Memory B cell (primary cell): ENCODE results near the gene SPDEF.

ENCODE experiments used
- ATAC-seq: fragments of 150-1000 bp; cut with Tn5 transposase; 2 replicates; pipeline ENCODE4 v1.10.0; 2021; ENCODE audit warnings: low read depth, mild to moderate bottlenecking, moderate library complexity
- DNase-seq, 2 donors: peaks; one replicate each; pipeline ENCODE4 v3.0.0; 2022; ENCODE audit warnings: low spot score in 2 of 2
- H3K27ac Mint-ChIP-seq: one replicate; pipeline ENCODE4 v1.8.0; 2022; ENCODE audit warnings: mild to moderate bottlenecking, moderate library complexity, mixed read lengths
- H3K27me3 Mint-ChIP-seq: one replicate; pipeline ENCODE4 v1.8.0; 2022; ENCODE audit warnings: mixed read lengths
- H3K36me3 Mint-ChIP-seq: one replicate; pipeline ENCODE4 v1.8.0; 2022; ENCODE audit warnings: mild to moderate bottlenecking, mixed read lengths
- H3K4me1 Mint-ChIP-seq: one replicate; pipeline ENCODE4 v1.8.0; 2022; ENCODE audit warnings: mixed read lengths
- H3K4me3 Mint-ChIP-seq: one replicate; pipeline ENCODE4 v1.8.0; 2022; ENCODE audit warnings: mild to moderate bottlenecking, moderate library complexity, mixed read lengths
- H3K9me3 Mint-ChIP-seq: one replicate; pipeline ENCODE4 v1.8.0; 2022; ENCODE audit warnings: mixed read lengths

SPDEF gene

GRCh38 chr6:34517461-34517881 is 38.7 kb downstream of the SPDEF start:
- Mint-ChIP-seq H3K4me1 (peaks cover 4% of the 10 kb centered on the region), H3K36me3 (no peaks in the 10 kb centered on the region), H3K27me3 (peaks cover 18% of the 10 kb centered on the region), H3K9me3 (no peaks in the 10 kb centered on the region), H3K27ac (no peak overlapping the region), H3K4me3 (no peak overlapping the region)
- no peak for ATAC-seq
- no peak for DNase-seq

- Mint-ChIP-seq H3K4me1 (peaks cover 2% of the 10 kb centered on the region), H3K9me3 (no peaks in the 10 kb centered on the region), H3K27ac (no peak overlapping the region), H3K36me3 (no peaks in the 10 kb centered on the region), H3K4me3 (no peak overlapping the region), H3K27me3 (peaks cover 21% of the 10 kb centered on the region)
- DNase-seq (no peak), ATAC-seq (no peak)
Measured at GRCh38 chr6:34516391-34517324, 39.5 kb downstream of the SPDEF start.

- Mint-ChIP-seq H3K4me3 (no peak overlapping the region), H3K27me3 (peaks cover 19% of the 10 kb centered on the region), H3K9me3 (no peaks in the 10 kb centered on the region), H3K36me3 (no peaks in the 10 kb centered on the region), H3K27ac (no peak overlapping the region), H3K4me1 (peaks cover 2% of the 10 kb centered on the region)
- ATAC-seq (no peak), DNase-seq (no peak)
Measured at GRCh38 chr6:34515473-34516387, 40.4 kb downstream of the SPDEF start.

- Mint-ChIP-seq H3K36me3 (peaks cover 3% of the 10 kb centered on the region), H3K9me3 (peaks cover 3% of the 10 kb centered on the region), H3K4me1 (peaks cover 2% of the 10 kb centered on the region), H3K27ac (no peak overlapping the region), H3K27me3 (peaks cover 22% of the 10 kb centered on the region), H3K4me3 (no peak overlapping the region)
- no peak for DNase-seq
- ATAC-seq = no peak
Measured at GRCh38 chr6:34514593-34515472, 41.3 kb downstream of the SPDEF start.

- DNase-seq = no peak
Measured at GRCh38 chr6:34514112-34514511, 42.0 kb downstream of the SPDEF start.

GRCh38 chr6:34513646-34514045 is 42.5 kb downstream of the SPDEF start:
- no peak overlapping the region for H3K27ac Mint-ChIP-seq
- peaks cover 3% of the 10 kb centered on the region for H3K9me3 Mint-ChIP-seq
- no peak overlapping the region for H3K4me3 Mint-ChIP-seq
- peaks cover 2% of the 10 kb centered on the region for H3K4me1 Mint-ChIP-seq
- H3K27me3 Mint-ChIP-seq = peaks cover 19% of the 10 kb centered on the region
- no peak for DNase-seq
- H3K36me3 Mint-ChIP-seq = peaks cover 4% of the 10 kb centered on the region
- no peak for ATAC-seq

More at GRCh38 chr6:34514112-34514511, 42.0 kb downstream of the SPDEF start:
- no peak for ATAC-seq
- Mint-ChIP-seq H3K9me3 (peaks cover 3% of the 10 kb centered on the region), H3K27ac (no peak overlapping the region), H3K36me3 (peaks cover 4% of the 10 kb centered on the region), H3K4me1 (peaks cover 2% of the 10 kb centered on the region), H3K4me3 (no peak overlapping the region), H3K27me3 (peaks cover 22% of the 10 kb centered on the region)

- DNase-seq (no peak), ATAC-seq (no peak)
- H3K9me3 Mint-ChIP-seq = peaks cover 3% of the 10 kb centered on the region
- peaks cover 2% of the 10 kb centered on the region for H3K4me1 Mint-ChIP-seq
- H3K36me3 Mint-ChIP-seq = peaks cover 4% of the 10 kb centered on the region
- H3K4me3 Mint-ChIP-seq = no peak overlapping the region
- H3K27me3 Mint-ChIP-seq = peaks cover 17% of the 10 kb centered on the region
- no peak overlapping the region for H3K27ac Mint-ChIP-seq
Measured at GRCh38 chr6:34512738-34513115, 43.4 kb downstream of the SPDEF start.

GRCh38 chr6:34511915-34512737 is 44.0 kb downstream of the SPDEF start:
- peaks cover 3% of the 10 kb centered on the region for H3K9me3 Mint-ChIP-seq
- H3K27me3 Mint-ChIP-seq = peaks cover 13% of the 10 kb centered on the region
- ATAC-seq = no peak
- peaks cover 4% of the 10 kb centered on the region for H3K36me3 Mint-ChIP-seq
- H3K4me3 Mint-ChIP-seq = no peak overlapping the region
- no peak for DNase-seq
- peaks cover 2% of the 10 kb centered on the region for H3K4me1 Mint-ChIP-seq
- no peak overlapping the region for H3K27ac Mint-ChIP-seq

GRCh38 chr6:34511214-34511914 is 44.8 kb downstream of the SPDEF start:
- no peak overlapping the region for H3K4me3 Mint-ChIP-seq
- DNase-seq (no peak), ATAC-seq (no peak)
- H3K4me1 Mint-ChIP-seq = peaks cover 2% of the 10 kb centered on the region
- H3K27ac Mint-ChIP-seq = no peak overlapping the region
- H3K36me3 Mint-ChIP-seq = peaks cover 4% of the 10 kb centered on the region
- H3K9me3 Mint-ChIP-seq = peaks cover 3% of the 10 kb centered on the region
- H3K27me3 Mint-ChIP-seq = peaks cover 11% of the 10 kb centered on the region

- peaks cover 2% of the 10 kb centered on the region for H3K4me1 Mint-ChIP-seq
- H3K9me3 Mint-ChIP-seq = peaks cover 3% of the 10 kb centered on the region
Measured at GRCh38 chr6:34510299-34510698, 45.8 kb downstream of the SPDEF start.

GRCh38 chr6:34509782-34510181 is 46.3 kb downstream of the SPDEF start:
- ATAC-seq (no peak), DNase-seq (no peak)
- peaks cover 11% of the 10 kb centered on the region for H3K27me3 Mint-ChIP-seq
- H3K9me3 Mint-ChIP-seq = peaks cover 3% of the 10 kb centered on the region
- peaks cover 2% of the 10 kb centered on the region for H3K4me1 Mint-ChIP-seq
- no peak overlapping the region for H3K27ac Mint-ChIP-seq
- H3K36me3 Mint-ChIP-seq = peaks cover 4% of the 10 kb centered on the region
- no peak overlapping the region for H3K4me3 Mint-ChIP-seq

More at GRCh38 chr6:34510299-34510698, 45.8 kb downstream of the SPDEF start:
- Mint-ChIP-seq H3K27ac (no peak overlapping the region), H3K4me3 (no peak overlapping the region), H3K36me3 (peaks cover 4% of the 10 kb centered on the region), H3K27me3 (peaks cover 11% of the 10 kb centered on the region)
- ATAC-seq (no peak), DNase-seq (no peak)

GRCh38 chr6:34508425-34508824 is 47.7 kb downstream of the SPDEF start:
- Mint-ChIP-seq H3K27me3 (peaks cover 6% of the 10 kb centered on the region), H3K27ac (no peak overlapping the region), H3K4me3 (no peak overlapping the region), H3K4me1 (no peaks in the 10 kb centered on the region), H3K36me3 (peaks cover 4% of the 10 kb centered on the region), H3K9me3 (peaks cover 3% of the 10 kb centered on the region)
- DNase-seq = no peak
- no peak for ATAC-seq
